Measurements from ENCODE around the gene GKAP1. TPM values are rescaled to one million over a fixed set of nuclear protein-coding genes. Genes with fewer than 3 reads are reported as not detected.

Gene GKAP1
- total and polyA plus RNA-seq, 4 donors = 1.8 to 12.6 (median 6.0) TPM

DNA sequence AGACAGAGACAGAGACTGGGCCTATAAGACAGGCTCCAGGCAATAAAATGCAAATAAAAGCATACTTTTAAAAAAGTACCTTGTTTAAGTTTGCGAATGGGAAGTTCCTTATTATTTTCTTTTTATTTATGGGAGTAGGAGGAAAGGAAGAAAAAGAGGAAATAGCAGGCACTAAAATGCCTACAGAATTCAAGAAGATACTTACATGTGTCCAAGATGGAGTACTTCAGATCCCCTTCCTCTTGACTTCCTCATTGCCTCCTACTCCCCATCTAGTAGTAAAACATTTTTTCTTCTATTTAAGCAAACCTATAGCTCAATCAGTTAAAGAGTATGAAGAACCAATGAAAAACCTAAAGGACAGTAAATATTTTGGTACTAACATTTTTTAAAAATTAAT, 24.8 kb downstream of the GKAP1 start:
- Histone ChIP-seq H3K36me3 (ENCODE audit: control insufficient read depth in 4 of 4, insufficient read depth in 4 of 4, low read length in 4 of 4) (peaks cover 0 to 4% (median under 1%) of the 10 kb centered on the region in 4 donors), H3K27ac (ENCODE audit: low read depth in 1 of 2, low read length in 1 of 2) (no peak overlapping the region), H3K27me3 (ENCODE audit: control insufficient read depth in 3 of 3, insufficient read depth in 3 of 3, low read length in 2 of 3) (no peaks in the 10 kb centered on the region), H3K9me3 (ENCODE audit: control insufficient read depth in 4 of 4, insufficient read depth in 3 of 4, low read length in 3 of 4) (no peaks in the 10 kb centered on the region), H3K4me3 (no peak overlapping the region), H3K4me1 (ENCODE audit: control insufficient read depth in 5 of 5, insufficient read depth in 5 of 5, low read length in 5 of 5) (no peaks in the 10 kb centered on the region), H3K9ac (ENCODE audit: insufficient read depth in 1 of 2, low read length in 2 of 2) (no peak overlapping the region)
- TF ChIP-seq, protein P1, sequence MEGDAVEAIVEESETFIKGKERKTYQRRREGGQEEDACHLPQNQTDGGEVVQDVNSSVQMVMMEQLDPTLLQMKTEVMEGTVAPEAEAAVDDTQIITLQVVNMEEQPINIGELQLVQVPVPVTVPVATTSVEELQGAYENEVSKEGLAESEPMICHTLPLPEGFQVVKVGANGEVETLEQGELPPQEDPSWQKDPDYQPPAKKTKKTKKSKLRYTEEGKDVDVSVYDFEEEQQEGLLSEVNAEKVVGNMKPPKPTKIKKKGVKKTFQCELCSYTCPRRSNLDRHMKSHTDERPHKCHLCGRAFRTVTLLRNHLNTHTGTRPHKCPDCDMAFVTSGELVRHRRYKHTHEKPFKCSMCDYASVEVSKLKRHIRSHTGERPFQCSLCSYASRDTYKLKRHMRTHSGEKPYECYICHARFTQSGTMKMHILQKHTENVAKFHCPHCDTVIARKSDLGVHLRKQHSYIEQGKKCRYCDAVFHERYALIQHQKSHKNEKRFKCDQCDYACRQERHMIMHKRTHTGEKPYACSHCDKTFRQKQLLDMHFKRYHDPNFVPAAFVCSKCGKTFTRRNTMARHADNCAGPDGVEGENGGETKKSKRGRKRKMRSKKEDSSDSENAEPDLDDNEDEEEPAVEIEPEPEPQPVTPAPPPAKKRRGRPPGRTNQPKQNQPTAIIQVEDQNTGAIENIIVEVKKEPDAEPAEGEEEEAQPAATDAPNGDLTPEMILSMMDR (IDR thresholded peaks at IDR 0.05; ENCODE audit: control extremely low read depth, extremely low read depth) = no peak
- 84 to 86% methylated on average over 1 of the region's 1 CpG for WGBS, 2 donors
- DNase-seq = no peak
- ATAC-seq (ENCODE audit: insufficient read depth, low FRiP score) = no peak

DNA sequence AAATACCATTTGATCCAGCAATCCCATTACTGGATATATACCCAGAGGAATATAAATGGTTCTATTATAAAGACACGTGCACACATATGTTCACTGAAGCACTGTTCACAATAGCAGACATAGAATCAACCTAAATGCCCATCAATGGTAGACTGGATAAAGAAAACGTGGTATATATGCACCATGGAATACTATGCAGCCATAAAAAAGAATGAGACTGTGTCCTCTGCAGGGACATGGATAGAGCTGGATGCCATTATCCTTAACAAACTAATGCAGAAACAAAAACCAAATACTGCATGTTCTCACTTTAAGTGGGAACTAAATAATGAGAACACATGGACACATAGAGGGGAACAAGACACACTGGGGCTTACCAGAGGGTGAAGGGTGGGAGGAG, 39.4 kb downstream of the GKAP1 start:
- no peak overlapping the region for H3K27ac ChIP-seq (ENCODE audit: low read depth in 1 of 2, low read length in 1 of 2)
- TF ChIP-seq, protein P1 (IDR thresholded peaks at IDR 0.05; ENCODE audit: control extremely low read depth, extremely low read depth) = no peak
- WGBS, 2 donors = 99% methylated on average over 2 of the region's 2 CpGs
- H3K9ac ChIP-seq (ENCODE audit: insufficient read depth in 1 of 2, low read length in 2 of 2) = no peak overlapping the region
- no peaks in the 10 kb centered on the region for H3K4me1 ChIP-seq (ENCODE audit: control insufficient read depth in 5 of 5, insufficient read depth in 5 of 5, low read length in 5 of 5)
- no peaks in the 10 kb centered on the region for H3K9me3 ChIP-seq (ENCODE audit: control insufficient read depth in 4 of 4, insufficient read depth in 3 of 4, low read length in 3 of 4)
- H3K4me3 ChIP-seq = no peak overlapping the region
- H3K27me3 ChIP-seq (ENCODE audit: control insufficient read depth in 3 of 3, insufficient read depth in 3 of 3, low read length in 2 of 3) = no peaks in the 10 kb centered on the region
- ATAC-seq (ENCODE audit: insufficient read depth, low FRiP score) (no peak), DNase-seq (no peak)
- peaks cover 0 to 4% (median 1%) of the 10 kb centered on the region in 4 donors for H3K36me3 ChIP-seq (ENCODE audit: control insufficient read depth in 4 of 4, insufficient read depth in 4 of 4, low read length in 4 of 4)

DNA sequence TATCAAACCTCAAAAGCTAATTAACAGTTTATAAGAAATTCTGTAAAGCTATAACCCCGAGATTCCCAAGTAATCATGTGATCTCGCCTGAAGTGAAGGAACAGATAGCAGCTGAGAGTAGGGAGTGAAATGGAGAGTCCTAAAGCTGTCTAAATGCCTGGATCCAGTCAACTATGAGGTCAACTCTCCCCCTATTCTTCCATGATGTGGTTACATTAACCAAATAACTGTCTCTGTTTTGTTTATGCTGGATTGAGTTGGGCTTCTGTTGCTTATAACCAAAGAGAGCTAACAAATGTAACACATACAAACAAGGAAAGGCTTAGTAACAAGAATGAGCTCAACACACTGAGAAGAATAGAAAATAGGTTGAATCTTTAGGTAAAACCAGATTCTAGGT, 41.6 kb downstream of the GKAP1 start:
- DNase-seq (no peak), ATAC-seq (ENCODE audit: insufficient read depth, low FRiP score) (no peak)
- Histone ChIP-seq H3K4me1 (ENCODE audit: control insufficient read depth in 5 of 5, insufficient read depth in 5 of 5, low read length in 5 of 5) (no peaks in the 10 kb centered on the region), H3K4me3 (no peak overlapping the region), H3K27ac (ENCODE audit: low read depth in 1 of 2, low read length in 1 of 2) (no peak overlapping the region), H3K27me3 (ENCODE audit: control insufficient read depth in 3 of 3, insufficient read depth in 3 of 3, low read length in 2 of 3) (no peaks in the 10 kb centered on the region), H3K9me3 (ENCODE audit: control insufficient read depth in 4 of 4, insufficient read depth in 3 of 4, low read length in 3 of 4) (no peaks in the 10 kb centered on the region), H3K36me3 (ENCODE audit: control insufficient read depth in 4 of 4, insufficient read depth in 4 of 4, low read length in 4 of 4) (peaks cover 0 to 3% (median 0%) of the 10 kb centered on the region in 4 donors), H3K9ac (ENCODE audit: insufficient read depth in 1 of 2, low read length in 2 of 2) (no peak overlapping the region)
- TF ChIP-seq, protein P1 (IDR thresholded peaks at IDR 0.05; ENCODE audit: control extremely low read depth, extremely low read depth) = no peak
- WGBS, 2 donors = 93 to 95% methylated on average over 2 of the region's 2 CpGs

DNA sequence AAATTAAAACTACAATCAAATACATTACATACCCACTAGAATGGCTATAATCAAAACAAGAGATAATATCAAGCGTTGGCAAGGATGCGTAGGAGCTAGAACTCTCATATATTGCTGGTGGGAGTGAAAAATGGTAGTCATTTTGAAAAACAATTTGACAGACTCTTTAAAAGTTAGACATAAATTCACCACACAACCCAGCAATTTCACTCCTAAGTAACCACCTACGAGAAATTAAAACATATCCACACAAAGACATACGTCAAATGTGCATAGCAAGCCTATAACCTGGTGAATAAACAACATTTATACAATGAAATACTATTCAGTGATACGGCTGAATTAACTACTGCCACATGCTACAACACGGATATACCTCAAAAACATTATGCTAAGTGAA, 44.7 kb downstream of the GKAP1 start:
- H3K27ac ChIP-seq (ENCODE audit: low read depth in 1 of 2, low read length in 1 of 2) = no peak overlapping the region
- H3K4me3 ChIP-seq = no peak overlapping the region
- H3K27me3 ChIP-seq (ENCODE audit: control insufficient read depth in 3 of 3, insufficient read depth in 3 of 3, low read length in 2 of 3) = no peaks in the 10 kb centered on the region
- H3K9ac ChIP-seq (ENCODE audit: insufficient read depth in 1 of 2, low read length in 2 of 2) = no peak overlapping the region
- 93 to 95% methylated on average over 6 of the region's 6 CpGs for WGBS, 2 donors
- TF ChIP-seq, protein P1 (IDR thresholded peaks at IDR 0.05; ENCODE audit: control extremely low read depth, extremely low read depth) = no peak
- ATAC-seq (ENCODE audit: insufficient read depth, low FRiP score) (no peak), DNase-seq (no peak)
- H3K9me3 ChIP-seq (ENCODE audit: control insufficient read depth in 4 of 4, insufficient read depth in 3 of 4, low read length in 3 of 4) = no peaks in the 10 kb centered on the region
- no peaks in the 10 kb centered on the region for H3K4me1 ChIP-seq (ENCODE audit: control insufficient read depth in 5 of 5, insufficient read depth in 5 of 5, low read length in 5 of 5)
- H3K36me3 ChIP-seq (ENCODE audit: control insufficient read depth in 4 of 4, insufficient read depth in 4 of 4, low read length in 4 of 4) = peaks cover 0 to 3% (median 0%) of the 10 kb centered on the region in 4 donors
